ENCODE measurements around the gene SLC40A1. TPM values are rescaled to one million over a fixed set of nuclear protein-coding genes. Genes with fewer than 3 reads are reported as not detected.

Gene SLC40A1
- total RNA-seq, 1 experiment from 2014 or later: 1.7 TPM

- CTCF ChIA-PET: no interaction called here
- DNase-seq: no peak
- Histone ChIP-seq H3F3A (ENCODE audit: low read length, unreplicated experiment) (no peaks in the 10 kb centered on the region), H3K9me3 (ENCODE audit: low read length) (no peaks in the 10 kb centered on the region), H3K27me3 (ENCODE audit: low read length) (no peaks in the 10 kb centered on the region), H3K4me3 (ENCODE audit: low read length) (no peak overlapping the region), H3K27ac (ENCODE audit: low read length) (no peak overlapping the region), H2AFZ (ENCODE audit: low read length) (no peak overlapping the region), H3K4me2 (ENCODE audit: low read length) (no peak overlapping the region), H3K4me1 (ENCODE audit: insufficient read depth, low read length) (0 out of 2 replicates have a peak, but pooled peaks cover 9% of the 10 kb centered on the region), H4K20me1 (ENCODE audit: low read length) (no peaks in the 10 kb centered on the region), H3K36me3 (ENCODE audit: low read depth, low read length) (no peaks in the 10 kb centered on the region), H3K79me2 (ENCODE audit: low read length) (no peaks in the 10 kb centered on the region), H3K9me2 (replicated peaks; ENCODE audit: low read length) (no peaks in the 10 kb centered on the region), H3K9ac (ENCODE audit: low read length) (no peak overlapping the region)
- TF ChIP-seq CTCF (conservative IDR thresholded peaks at IDR 0.05; ENCODE audit: low read depth, low read length): no peak
- TF ChIP-seq EZH2phosphoT487 (IDR thresholded peaks at IDR 0.05; ENCODE audit: borderline replicate concordance, low read length): no peak
- TF ChIP-seq EZH2 (IDR thresholded peaks at IDR 0.05; ENCODE audit: low read length, unreplicated experiment): no peak
- intact Hi-C loops (cut with micrococcal nuclease): no loop called here
- POLR2A ChIA-PET (ENCODE audit: unreplicated experiment): no interaction called here
- no TSS peak for BruUV-seq (replicated peaks)
- ATAC-seq: no peak
These were observed 3.5 kb downstream of the SLC40A1 start for GRCh38 chr2:189577121-189577520.

GRCh38 chr2:189576396-189576795, 4.2 kb downstream of the SLC40A1 start:
- no peaks in the 10 kb centered on the region for H3K9me3 ChIP-seq (ENCODE audit: low read length)
- ChIA-PET POLR2A (ENCODE audit: unreplicated experiment) (no interaction called here), CTCF (no interaction called here)
- no peaks in the 10 kb centered on the region for H3K36me3 ChIP-seq (ENCODE audit: low read depth, low read length)
- no peaks in the 10 kb centered on the region for H3K79me2 ChIP-seq (ENCODE audit: low read length)
- H4K20me1 ChIP-seq (ENCODE audit: low read length): no peaks in the 10 kb centered on the region
- ATAC-seq (no peak), DNase-seq (no peak)
- H3K4me1 ChIP-seq (ENCODE audit: insufficient read depth, low read length): 0 out of 2 replicates have a peak, but pooled peaks cover 4% of the 10 kb centered on the region
- H3K9me2 ChIP-seq (replicated peaks; ENCODE audit: low read length): no peaks in the 10 kb centered on the region
- H3K4me3 ChIP-seq (ENCODE audit: low read length): no peak overlapping the region
- no peak overlapping the region for H3K9ac ChIP-seq (ENCODE audit: low read length)
- no peaks in the 10 kb centered on the region for H3F3A ChIP-seq (ENCODE audit: low read length, unreplicated experiment)
- no peak overlapping the region for H3K27ac ChIP-seq (ENCODE audit: low read length)
- intact Hi-C loops (cut with micrococcal nuclease): no loop called here
- no TSS peak for BruUV-seq (replicated peaks)
- H2AFZ ChIP-seq (ENCODE audit: low read length): no peak overlapping the region
- no peak overlapping the region for H3K4me2 ChIP-seq (ENCODE audit: low read length)
- no peaks in the 10 kb centered on the region for H3K27me3 ChIP-seq (ENCODE audit: low read length)
- TF ChIP-seq EZH2 (IDR thresholded peaks at IDR 0.05; ENCODE audit: low read length, unreplicated experiment): no peak
- TF ChIP-seq CTCF (conservative IDR thresholded peaks at IDR 0.05; ENCODE audit: low read depth, low read length): no peak
- TF ChIP-seq EZH2phosphoT487 (IDR thresholded peaks at IDR 0.05; ENCODE audit: borderline replicate concordance, low read length): no peak

GRCh38 chr2:189574793-189575475, 5.7 kb downstream of the SLC40A1 start:
- intact Hi-C loops (cut with micrococcal nuclease): no loop called here
- ChIA-PET POLR2A (ENCODE audit: unreplicated experiment) (no interaction called here), CTCF (interaction anchor here (0.7 kb wide), 1 partner anchor 80 kb away, joined by 3 read pairs; no protein-coding TSS in a partner anchor)
- BruUV-seq (replicated peaks): no TSS peak
- Histone ChIP-seq H3K9ac (ENCODE audit: low read length) (no peak overlapping the region), H3K36me3 (ENCODE audit: low read depth, low read length) (no peaks in the 10 kb centered on the region), H3K4me3 (ENCODE audit: low read length) (no peak overlapping the region), H3K27ac (ENCODE audit: low read length) (no peak overlapping the region), H3K79me2 (ENCODE audit: low read length) (no peaks in the 10 kb centered on the region), H2AFZ (ENCODE audit: low read length) (no peak overlapping the region), H4K20me1 (ENCODE audit: low read length) (no peaks in the 10 kb centered on the region), H3K4me1 (ENCODE audit: insufficient read depth, low read length) (no peaks in the 10 kb centered on the region), H3F3A (ENCODE audit: low read length, unreplicated experiment) (no peaks in the 10 kb centered on the region), H3K9me3 (ENCODE audit: low read length) (no peaks in the 10 kb centered on the region), H3K27me3 (ENCODE audit: low read length) (no peaks in the 10 kb centered on the region), H3K9me2 (replicated peaks; ENCODE audit: low read length) (no peaks in the 10 kb centered on the region), H3K4me2 (ENCODE audit: low read length) (no peak overlapping the region)
- no peak for DNase-seq
- ATAC-seq: no peak
- TF ChIP-seq EZH2 (IDR thresholded peaks at IDR 0.05; ENCODE audit: low read length, unreplicated experiment) (no peak), EZH2phosphoT487 (IDR thresholded peaks at IDR 0.05; ENCODE audit: borderline replicate concordance, low read length) (no peak), CTCF (conservative IDR thresholded peaks at IDR 0.05; ENCODE audit: low read depth, low read length) (no peak)

Measured in PC-3 (cell line).